Measurements from ENCODE around the gene UBD. TPM values are rescaled to one million over a fixed set of nuclear protein-coding genes. Genes with fewer than 3 reads are reported as not detected.
A peak's percentile ranks its signal among the peaks of the same experiment; 100 is the strongest.

The UBD gene
- total and polyA plus RNA-seq, 9 of the 15 experiments (the other 6 are each of a cell fraction or from before 2014, with no cell fraction given) = not detected

- TF ChIP-seq CTCFL (IDR thresholded peaks at IDR 0.05; ENCODE audit: borderline replicate concordance, insufficient read depth, low read depth, low read length, poor library complexity, severe bottlenecking) (peak; percentile 83), ZC3H11A (IDR thresholded peaks at IDR 0.05; ENCODE audit: low read depth, low read length) (no peak), MAFG (tag; conservative IDR thresholded peaks at IDR 0.05) (peak; percentile 59), ZNF668 (CRISPR knock-in tag; IDR thresholded peaks at IDR 0.05) (no peak), C11orf30 (IDR thresholded peaks at IDR 0.05; ENCODE audit: low read depth) (peak; percentile 67), LARP7 (IDR thresholded peaks at IDR 0.05) (no peak), RFX1 (IDR thresholded peaks at IDR 0.05) (peak; percentile 96), ZNF354B (CRISPR knock-in tag; IDR thresholded peaks at IDR 0.05) (no peak), CTBP1 (IDR thresholded peaks at IDR 0.05; ENCODE audit: borderline replicate concordance) (peak; percentile 68), ZNF316 (IDR thresholded peaks at IDR 0.05) (peak; percentile 79)
Observed at GRCh38 chr6:29602564-29603361, 43.2 kb upstream of the UBD start (continued).
